Fibroblast of lung (primary cell): ENCODE data around the gene MTG2.

Experiments used
- CTCF ChIP-seq, 2 donors: IDR thresholded peaks in 1 of 2; conservative IDR thresholded peaks in 1 of 2; 1 replicate in 1 of 2; 2 replicates in 1 of 2; pipeline ENCODE4 v1.5.1; 2011 to 2012; ENCODE audit warnings: low read length in 2 of 2, control low read depth in 1 of 2, inconsistent platforms in 1 of 2, low read depth in 1 of 2, mild to moderate bottlenecking in 1 of 2
- EZH2 ChIP-seq: IDR thresholded peaks from 2 replicates; pipeline ENCODE4 v1.5.1; 2012; ENCODE audit warnings: low read length, control low read depth, mild to moderate bottlenecking; ENCODE audit errors: missing control alignments

GRCh38 chr20:62209850-62210495 lies 27.1 kb downstream of the MTG2 start:
- TF ChIP-seq CTCF (conservative IDR thresholded peaks at IDR 0.05 in 1 of 2, IDR thresholded peaks at IDR 0.05 in 1 of 2; ENCODE audit: low read depth in 1 of 2, low read length in 2 of 2) = no peak
- no peak for TF ChIP-seq EZH2
